Dedifferentiated amniotic fluid mesenchymal stem cell (primary cell): ENCODE measurements around the gene EDEM2.
"Not testable (repeated sequence)": the region's sequence is repeated elsewhere in the genome, so short reads cannot be mapped to it uniquely, and the experiment has no call there.

ENCODE experiments used
- DNase-seq: peaks from one replicate; pipeline ENCODE4 v3.0.0-alpha.2; 2016; ENCODE audit errors: extremely low spot score

Gene EDEM2

GRCh38 chr20:35129647-35130069 lies 17.5 kb downstream of the EDEM2 start:
- DNase-seq, result no peak

GRCh38 chr20:35125753-35126152 lies 21.4 kb downstream of the EDEM2 start:
- no peak for DNase-seq

GRCh38 chr20:35122756-35123405 lies 24.3 kb downstream of the EDEM2 start:
- no peak for DNase-seq

GRCh38 chr20:35121186-35121585 lies 25.9 kb downstream of the EDEM2 start:
- no peak for DNase-seq

- no peak for DNase-seq
Measured at GRCh38 chr20:35120012-35120701, 27.0 kb downstream of the EDEM2 start.

- no peak for DNase-seq
Measured at GRCh38 chr20:35117629-35118028, 29.5 kb downstream of the EDEM2 start.

- DNase-seq, result no peak
Measured at GRCh38 chr20:35117196-35117595, 29.9 kb downstream of the EDEM2 start.

GRCh38 chr20:35116258-35116657 lies 30.9 kb downstream of the EDEM2 start:
- DNase-seq, result no peak

- no peak for DNase-seq
Measured at GRCh38 chr20:35115606-35116005, 31.5 kb downstream of the EDEM2 start.

- not testable (repeated sequence) for DNase-seq
Measured at GRCh38 chr20:35112276-35112675, 34.9 kb downstream of the EDEM2 start.

GRCh38 chr20:35111141-35111888 lies 35.8 kb downstream of the EDEM2 start:
- DNase-seq, result peak; percentile 46

GRCh38 chr20:35108921-35109320 lies 38.2 kb downstream of the EDEM2 start:
- DNase-seq, result no peak

GRCh38 chr20:35106827-35107380 lies 40.2 kb downstream of the EDEM2 start:
- DNase-seq, result no peak

- DNase-seq, result no peak
Measured at GRCh38 chr20:35104685-35105295, 42.3 kb downstream of the EDEM2 start.

GRCh38 chr20:35101620-35102019 lies 45.5 kb downstream of the EDEM2 start:
- DNase-seq, result no peak

GRCh38 chr20:35093267-35093884 lies 53.8 kb downstream of the EDEM2 start:
- peak; percentile 17 for DNase-seq

GRCh38 chr20:35092524-35093266 lies 54.4 kb downstream of the EDEM2 start, which contains the start of gene TRPC4AP:
TRPC4AP (minus strand) TSS chr20:35092807; CDS start chr20:35092781, 26 bp downstream.
- DNase-seq, result peak; percentile 80

GRCh38 chr20:35091816-35092523 lies 55.2 kb downstream of the EDEM2 start:
- peak; percentile 33 for DNase-seq

- no peak for DNase-seq
Measured at GRCh38 chr20:35088231-35089145, 58.6 kb downstream of the EDEM2 start.
